CD4-positive, alpha-beta T cell treated with Interleukin-15 for 1 hour (primary cell): ENCODE results near the gene NUP62.
A peak's percentile ranks its signal among the peaks of the same experiment; 100 is the strongest.
"Not testable (repeated sequence)": the region's sequence is repeated elsewhere in the genome, so short reads cannot be mapped to it uniquely, and the experiment has no call there.

Source experiments
- DNase-seq: peaks from one replicate; pipeline ENCODE4 v3.0.0-alpha.2; 2020

NUP62 gene

GRCh38 chr19:49929121-49929610, at the start of gene NUP62, which contains the start of gene ATF5:
TSS of gene NUP62 (minus strand) at chr19:49929504. CDS start at chr19:49909807, 19,697 bp downstream.
TSS of gene ATF5 (plus strand) at chr19:49929205. CDS start at chr19:49930851, 1,646 bp downstream.
- DNase-seq: peak; percentile 90

GRCh38 chr19:49978324-49978723, 49.0 kb upstream of the NUP62 start:
- no peak for DNase-seq

GRCh38 chr19:49977881-49978280, 48.6 kb upstream of the NUP62 start:
- DNase-seq: no peak

GRCh38 chr19:49977076-49977475, 47.8 kb upstream of the NUP62 start:
- DNase-seq: no peak

GRCh38 chr19:49976496-49976895, 47.2 kb upstream of the NUP62 start:
- no peak for DNase-seq

- no peak for DNase-seq
These were observed 45.7 kb upstream of the NUP62 start for GRCh38 chr19:49975051-49975450.

GRCh38 chr19:49973987-49974386, 44.7 kb upstream of the NUP62 start:
- no peak for DNase-seq

GRCh38 chr19:49972841-49973240, 43.5 kb upstream of the NUP62 start:
- DNase-seq: no peak

GRCh38 chr19:49971991-49972411, 42.7 kb upstream of the NUP62 start:
- DNase-seq: no peak

- DNase-seq: not testable (repeated sequence)
These were observed 40.1 kb upstream of the NUP62 start for GRCh38 chr19:49969355-49969754.

GRCh38 chr19:49968279-49968922, 39.1 kb upstream of the NUP62 start:
- no peak for DNase-seq

GRCh38 chr19:49960980-49961379, 31.7 kb upstream of the NUP62 start, which contains the start of gene SIGLEC11:
TSS of gene SIGLEC11 (minus strand) at chr19:49961172. CDS start at chr19:49961081, 91 bp downstream.
- not testable (repeated sequence) for DNase-seq

GRCh38 chr19:49959892-49960291, 30.6 kb upstream of the NUP62 start:
- not testable (repeated sequence) for DNase-seq

- DNase-seq: not testable (repeated sequence)
These were observed 29.3 kb upstream of the NUP62 start for GRCh38 chr19:49958596-49958995.

- not testable (repeated sequence) for DNase-seq
These were observed 28.8 kb upstream of the NUP62 start for GRCh38 chr19:49958144-49958543.

- no peak for DNase-seq
These were observed 28.1 kb upstream of the NUP62 start for GRCh38 chr19:49957262-49957915.

GRCh38 chr19:49956115-49956495, 26.8 kb upstream of the NUP62 start:
- DNase-seq: no peak

GRCh38 chr19:49954933-49955332, 25.6 kb upstream of the NUP62 start:
- DNase-seq: no peak

GRCh38 chr19:49954092-49954829, 25.0 kb upstream of the NUP62 start:
- DNase-seq: no peak

GRCh38 chr19:49953416-49953815, 24.1 kb upstream of the NUP62 start:
- no peak for DNase-seq

- DNase-seq: no peak
These were observed 23.6 kb upstream of the NUP62 start for GRCh38 chr19:49952906-49953305.

- DNase-seq: no peak
These were observed 23.2 kb upstream of the NUP62 start for GRCh38 chr19:49952479-49952836.

- DNase-seq: no peak
These were observed 22.6 kb upstream of the NUP62 start for GRCh38 chr19:49951806-49952478.
